HG03025 (cell line): ENCODE data around the gene HBZ.
"Not testable (repeated sequence)": the region's sequence is repeated elsewhere in the genome, so short reads cannot be mapped to it uniquely, and the experiment has no call there.

Source experiments
- ATAC-seq: cut with Tn5 transposase; IDR thresholded peaks from one replicate; pipeline ENCODE4 v1.9.1; 2021; ENCODE audit warnings: mild to moderate bottlenecking, moderate library complexity; ENCODE audit not compliant: unreplicated experiment, low FRiP score

Gene HBZ

DNA sequence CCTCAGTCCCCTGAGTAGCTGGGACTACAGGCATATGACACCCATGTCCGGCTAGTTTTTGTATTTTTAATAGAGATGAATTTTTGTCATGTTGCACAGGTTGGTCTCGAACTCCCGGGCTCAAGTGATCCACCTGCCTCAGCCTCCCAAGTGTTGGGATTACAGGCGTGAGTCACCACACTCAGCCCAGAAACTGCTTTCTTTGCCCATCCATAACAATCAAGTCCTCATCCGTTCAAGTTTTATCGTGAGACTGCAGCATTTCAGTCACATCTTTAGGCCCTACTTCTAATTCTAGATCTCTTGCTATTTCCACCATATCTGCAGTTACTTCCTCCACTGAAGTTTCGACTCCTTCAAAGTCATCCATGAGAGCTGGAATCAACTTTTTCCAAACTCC lies 20.3 kb upstream of the HBZ start:
- no peak for ATAC-seq

DNA sequence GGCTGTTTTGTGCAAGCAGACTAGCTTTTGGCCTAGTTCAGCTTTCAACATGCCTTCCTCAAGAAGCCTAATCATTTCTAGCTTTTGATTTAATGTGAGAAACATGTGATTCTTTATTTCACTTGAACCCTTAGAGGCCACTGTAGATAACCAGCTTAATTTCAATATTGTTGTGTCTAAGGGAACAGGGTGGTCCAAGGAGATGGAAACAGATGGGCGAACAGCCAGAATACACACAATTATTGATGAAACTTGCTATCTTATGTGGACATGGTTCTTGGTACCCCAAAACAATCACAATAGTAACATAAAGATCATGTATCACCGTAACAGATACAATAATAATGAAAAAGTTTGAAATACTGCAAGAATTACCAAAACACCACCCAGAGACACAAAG lies 18.7 kb upstream of the HBZ start:
- no peak for ATAC-seq

DNA sequence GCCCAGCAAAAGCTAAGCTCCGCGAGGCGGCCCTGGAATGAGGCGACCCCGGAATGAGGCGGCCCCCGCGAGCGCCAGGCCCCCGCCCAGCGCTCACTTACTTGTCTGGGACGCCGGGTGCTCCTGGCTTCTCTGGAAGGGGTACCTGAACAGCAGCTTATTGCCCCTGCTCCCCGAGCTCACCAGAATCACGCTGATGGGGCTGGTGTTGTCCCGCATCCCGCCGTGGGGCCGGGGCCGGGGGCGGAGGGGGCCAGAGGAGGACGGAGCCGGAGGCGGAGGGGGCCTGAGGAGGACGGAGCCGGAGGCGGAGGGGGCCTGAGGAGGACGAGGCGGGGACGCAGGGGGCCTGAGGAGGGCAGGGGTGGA lies 14.4 kb upstream of the HBZ start:
- ATAC-seq: no peak

- no peak for ATAC-seq
Measured at GRCh38 chr16:140175-140857, 12.1 kb upstream of the HBZ start.

GRCh38 chr16:142405-142967 lies 10.0 kb upstream of the HBZ start:
- no peak for ATAC-seq

- ATAC-seq: no peak
Measured at GRCh38 chr16:143047-143446, 9.4 kb upstream of the HBZ start.

- no peak for ATAC-seq
Measured at GRCh38 chr16:143456-143855, 9.0 kb upstream of the HBZ start.

- no peak for ATAC-seq
Measured at GRCh38 chr16:144797-145252, 7.6 kb upstream of the HBZ start.

DNA sequence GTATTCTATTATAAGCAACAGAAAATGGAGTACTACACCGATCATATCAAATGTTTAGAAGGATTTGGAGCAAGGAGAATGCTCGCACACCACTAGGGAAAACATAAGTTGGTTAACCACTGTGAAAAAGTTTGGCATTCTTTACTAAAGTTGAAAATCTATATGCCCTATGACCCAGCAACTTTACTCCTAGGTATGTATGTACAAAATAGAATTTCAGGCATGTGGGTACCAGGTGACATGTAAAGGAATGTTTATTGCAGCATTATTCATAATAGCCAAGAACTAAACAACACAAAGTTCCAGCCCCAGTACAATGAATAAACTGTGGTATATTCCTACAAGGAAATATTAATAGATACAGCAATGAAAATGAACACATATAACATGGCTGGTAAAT lies 5.8 kb upstream of the HBZ start:
- ATAC-seq: no peak

- ATAC-seq: no peak
Measured at GRCh38 chr16:149024-149660, 3.3 kb upstream of the HBZ start.

GRCh38 chr16:153129-153521 lies 681 bp downstream of the HBZ start:
- not testable (repeated sequence) for ATAC-seq

- ATAC-seq: not testable (repeated sequence)
Measured at GRCh38 chr16:153550-154216, 1.2 kb downstream of the HBZ start.

GRCh38 chr16:154217-155030 lies 2.0 kb downstream of the HBZ start:
- no peak for ATAC-seq

- ATAC-seq: no peak
Measured at GRCh38 chr16:155031-155398, 2.6 kb downstream of the HBZ start.

DNA sequence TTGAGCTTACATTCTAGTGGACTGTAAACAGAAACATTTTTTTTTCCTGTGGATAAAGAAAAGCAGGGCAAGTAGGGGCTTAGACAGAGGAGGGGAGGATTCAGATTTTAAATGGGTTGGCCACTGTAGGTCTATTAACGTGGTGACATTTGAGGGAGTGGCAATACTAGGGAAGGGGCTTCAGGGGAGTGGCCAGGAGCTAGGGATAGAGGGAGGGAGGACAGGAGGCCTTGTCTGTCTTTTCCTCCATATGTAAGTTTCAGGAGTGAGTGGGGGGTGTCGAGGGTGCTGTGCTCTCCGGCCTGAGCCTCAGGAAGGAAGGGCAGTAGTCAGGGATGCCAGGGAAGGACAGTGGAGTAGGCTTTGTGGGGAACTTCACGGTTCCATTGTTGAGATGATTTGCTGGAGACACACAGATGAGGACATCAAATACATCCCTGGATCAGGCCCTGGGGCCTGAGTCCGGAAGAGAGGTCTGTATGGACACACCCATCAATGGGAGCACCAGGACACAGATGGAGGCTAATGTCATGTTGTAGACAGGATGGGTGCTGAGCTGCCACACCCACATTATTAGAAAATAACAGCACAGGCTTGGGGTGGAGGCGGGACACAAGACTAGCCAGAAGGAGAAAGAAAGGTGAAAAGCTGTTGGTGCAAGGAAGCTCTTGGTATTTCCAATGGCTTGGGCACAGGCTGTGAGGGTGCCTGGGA lies 6.8 kb downstream of the HBZ start:
- no peak for ATAC-seq

GRCh38 chr16:160242-160641 lies 7.8 kb downstream of the HBZ start:
- ATAC-seq: not testable (repeated sequence)

GRCh38 chr16:160691-161190 lies 8.3 kb downstream of the HBZ start:
- no peak for ATAC-seq

- ATAC-seq: no peak
Measured at GRCh38 chr16:162271-162991, 10.0 kb downstream of the HBZ start.

- ATAC-seq: not testable (repeated sequence)
Measured at GRCh38 chr16:163139-163538, 10.7 kb downstream of the HBZ start.
